Measurements from ENCODE around the gene SAMD14. TPM values are rescaled to one million over a fixed set of nuclear protein-coding genes. Genes with fewer than 3 reads are reported as not detected.

SAMD14 gene
- total and polyA plus RNA-seq, 10 of the 15 experiments (the other 5 are each of a cell fraction or from before 2014, with no cell fraction given), result 0.06 to 1.7 (median 0.25) TPM; not detected in 3

DNA sequence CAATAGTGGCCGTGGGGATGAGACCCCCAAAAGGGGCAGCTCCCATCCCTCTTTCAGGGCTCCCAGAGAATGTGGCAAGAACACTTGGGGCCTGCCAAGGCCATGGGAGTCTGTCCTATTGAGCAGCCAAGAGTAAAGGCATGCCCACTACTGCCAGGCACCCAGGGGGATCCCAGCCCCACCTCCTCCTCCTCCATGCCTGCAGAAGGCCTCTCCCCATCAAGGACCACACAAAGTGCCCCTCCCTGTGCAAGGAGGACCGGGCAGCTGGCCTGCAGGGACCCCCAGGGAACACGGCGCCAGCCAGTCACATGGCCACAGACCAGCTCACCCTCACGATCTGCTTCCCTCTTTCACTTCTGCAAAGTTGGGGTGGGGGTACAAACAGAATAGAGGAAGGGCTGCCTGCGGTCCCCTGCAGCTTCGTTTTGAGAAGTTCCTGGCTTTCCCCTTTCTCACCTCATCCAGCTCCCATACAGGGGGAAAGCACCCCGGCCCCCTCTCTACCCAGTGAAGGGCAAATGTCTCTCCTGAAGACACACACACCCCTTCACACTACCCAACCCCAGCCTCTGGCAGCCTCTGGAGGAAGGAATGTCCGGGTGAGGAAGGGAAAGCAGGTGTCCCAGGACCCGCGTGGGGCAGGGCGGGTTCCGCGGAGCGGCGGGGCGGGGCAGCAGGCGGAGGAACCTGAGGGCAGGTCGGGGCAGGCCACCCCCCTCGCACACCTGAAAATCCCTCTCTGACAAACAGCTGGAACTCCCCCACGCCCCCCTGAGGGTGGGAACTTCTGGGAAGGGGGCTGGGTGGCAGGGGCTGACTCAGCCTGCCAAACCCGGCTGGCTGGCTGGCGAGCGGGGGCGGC is 18.5 kb upstream of the SAMD14 start (continued):
- TF ChIP-seq, protein P1, sequence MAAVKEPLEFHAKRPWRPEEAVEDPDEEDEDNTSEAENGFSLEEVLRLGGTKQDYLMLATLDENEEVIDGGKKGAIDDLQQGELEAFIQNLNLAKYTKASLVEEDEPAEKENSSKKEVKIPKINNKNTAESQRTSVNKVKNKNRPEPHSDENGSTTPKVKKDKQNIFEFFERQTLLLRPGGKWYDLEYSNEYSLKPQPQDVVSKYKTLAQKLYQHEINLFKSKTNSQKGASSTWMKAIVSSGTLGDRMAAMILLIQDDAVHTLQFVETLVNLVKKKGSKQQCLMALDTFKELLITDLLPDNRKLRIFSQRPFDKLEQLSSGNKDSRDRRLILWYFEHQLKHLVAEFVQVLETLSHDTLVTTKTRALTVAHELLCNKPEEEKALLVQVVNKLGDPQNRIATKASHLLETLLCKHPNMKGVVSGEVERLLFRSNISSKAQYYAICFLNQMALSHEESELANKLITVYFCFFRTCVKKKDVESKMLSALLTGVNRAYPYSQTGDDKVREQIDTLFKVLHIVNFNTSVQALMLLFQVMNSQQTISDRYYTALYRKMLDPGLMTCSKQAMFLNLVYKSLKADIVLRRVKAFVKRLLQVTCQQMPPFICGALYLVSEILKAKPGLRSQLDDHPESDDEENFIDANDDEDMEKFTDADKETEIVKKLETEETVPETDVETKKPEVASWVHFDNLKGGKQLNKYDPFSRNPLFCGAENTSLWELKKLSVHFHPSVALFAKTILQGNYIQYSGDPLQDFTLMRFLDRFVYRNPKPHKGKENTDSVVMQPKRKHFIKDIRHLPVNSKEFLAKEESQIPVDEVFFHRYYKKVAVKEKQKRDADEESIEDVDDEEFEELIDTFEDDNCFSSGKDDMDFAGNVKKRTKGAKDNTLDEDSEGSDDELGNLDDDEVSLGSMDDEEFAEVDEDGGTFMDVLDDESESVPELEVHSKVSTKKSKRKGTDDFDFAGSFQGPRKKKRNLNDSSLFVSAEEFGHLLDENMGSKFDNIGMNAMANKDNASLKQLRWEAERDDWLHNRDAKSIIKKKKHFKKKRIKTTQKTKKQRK (IDR thresholded peaks at IDR 0.05; ENCODE audit: low read depth, low read length), result no peak
- TF ChIP-seq ZNF274 (IDR thresholded peaks at IDR 0.05; ENCODE audit: insufficient read depth, insufficient read length) (no peak), KDM1A (IDR thresholded peaks at IDR 0.05; ENCODE audit: borderline replicate concordance) (no peak), BACH1 (IDR thresholded peaks at IDR 0.05; ENCODE audit: borderline replicate concordance) (peak; percentile 85; the same call in 1 of the 2 replicates), ZNF217 (IDR thresholded peaks at IDR 0.05) (0 out of 2 replicates have a peak, but pooled peaks have one; percentile 38), RELA (IDR thresholded peaks at IDR 0.05; ENCODE audit: borderline replicate concordance, partially characterized antibody) (peak; percentile 97), CHD4 (IDR thresholded peaks at IDR 0.05) (no peak)
- TF ChIP-seq, protein P2, sequence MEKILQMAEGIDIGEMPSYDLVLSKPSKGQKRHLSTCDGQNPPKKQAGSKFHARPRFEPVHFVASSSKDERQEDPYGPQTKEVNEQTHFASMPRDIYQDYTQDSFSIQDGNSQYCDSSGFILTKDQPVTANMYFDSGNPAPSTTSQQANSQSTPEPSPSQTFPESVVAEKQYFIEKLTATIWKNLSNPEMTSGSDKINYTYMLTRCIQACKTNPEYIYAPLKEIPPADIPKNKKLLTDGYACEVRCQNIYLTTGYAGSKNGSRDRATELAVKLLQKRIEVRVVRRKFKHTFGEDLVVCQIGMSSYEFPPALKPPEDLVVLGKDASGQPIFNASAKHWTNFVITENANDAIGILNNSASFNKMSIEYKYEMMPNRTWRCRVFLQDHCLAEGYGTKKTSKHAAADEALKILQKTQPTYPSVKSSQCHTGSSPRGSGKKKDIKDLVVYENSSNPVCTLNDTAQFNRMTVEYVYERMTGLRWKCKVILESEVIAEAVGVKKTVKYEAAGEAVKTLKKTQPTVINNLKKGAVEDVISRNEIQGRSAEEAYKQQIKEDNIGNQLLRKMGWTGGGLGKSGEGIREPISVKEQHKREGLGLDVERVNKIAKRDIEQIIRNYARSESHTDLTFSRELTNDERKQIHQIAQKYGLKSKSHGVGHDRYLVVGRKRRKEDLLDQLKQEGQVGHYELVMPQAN (conservative IDR thresholded peaks at IDR 0.05), result peak; percentile 44

Measured in GM12878 (cell line).